ENCODE measurements around the gene NEMP2. TPM values are rescaled to one million over a fixed set of nuclear protein-coding genes. Genes with fewer than 3 reads are reported as not detected.
"Not testable (repeated sequence)": the region's sequence is repeated elsewhere in the genome, so short reads cannot be mapped to it uniquely, and the experiment has no call there.

The NEMP2 gene
- total RNA-seq, 1 donor: 5.6 TPM

DNA sequence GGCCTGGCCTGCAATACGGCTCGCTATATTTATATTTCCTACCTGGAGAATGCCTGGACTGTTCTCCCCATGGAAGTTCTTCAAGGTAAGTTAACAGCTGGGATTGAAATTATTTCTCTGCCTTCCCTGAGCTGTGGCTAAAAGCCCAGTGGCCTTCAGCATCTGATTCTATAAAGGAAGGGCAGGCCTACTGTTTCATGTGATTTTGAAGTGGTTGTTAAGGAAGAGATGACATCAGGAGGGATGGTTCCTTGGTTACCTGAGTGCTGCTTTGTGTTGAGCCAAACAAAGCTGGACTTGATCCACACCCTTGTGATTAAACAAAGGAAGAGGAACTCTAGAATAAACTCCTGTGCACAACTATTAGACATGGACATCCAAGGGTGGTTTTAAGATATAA is 64.8 kb downstream of the NEMP2 start:
- TF ChIP-seq, protein P1, sequence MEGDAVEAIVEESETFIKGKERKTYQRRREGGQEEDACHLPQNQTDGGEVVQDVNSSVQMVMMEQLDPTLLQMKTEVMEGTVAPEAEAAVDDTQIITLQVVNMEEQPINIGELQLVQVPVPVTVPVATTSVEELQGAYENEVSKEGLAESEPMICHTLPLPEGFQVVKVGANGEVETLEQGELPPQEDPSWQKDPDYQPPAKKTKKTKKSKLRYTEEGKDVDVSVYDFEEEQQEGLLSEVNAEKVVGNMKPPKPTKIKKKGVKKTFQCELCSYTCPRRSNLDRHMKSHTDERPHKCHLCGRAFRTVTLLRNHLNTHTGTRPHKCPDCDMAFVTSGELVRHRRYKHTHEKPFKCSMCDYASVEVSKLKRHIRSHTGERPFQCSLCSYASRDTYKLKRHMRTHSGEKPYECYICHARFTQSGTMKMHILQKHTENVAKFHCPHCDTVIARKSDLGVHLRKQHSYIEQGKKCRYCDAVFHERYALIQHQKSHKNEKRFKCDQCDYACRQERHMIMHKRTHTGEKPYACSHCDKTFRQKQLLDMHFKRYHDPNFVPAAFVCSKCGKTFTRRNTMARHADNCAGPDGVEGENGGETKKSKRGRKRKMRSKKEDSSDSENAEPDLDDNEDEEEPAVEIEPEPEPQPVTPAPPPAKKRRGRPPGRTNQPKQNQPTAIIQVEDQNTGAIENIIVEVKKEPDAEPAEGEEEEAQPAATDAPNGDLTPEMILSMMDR (IDR thresholded peaks at IDR 0.05; ENCODE audit: insufficient read depth, low read depth, low read length): no peak
- DNase-seq (ENCODE audit: low read depth): peak; percentile 57
- H3K4me3 ChIP-seq (ENCODE audit: low read depth, low read length): no peak overlapping the region

GRCh38 chr2:190468814-190469569 is 65.5 kb downstream of the NEMP2 start:
- TF ChIP-seq, protein P1 (IDR thresholded peaks at IDR 0.05; ENCODE audit: insufficient read depth, low read depth, low read length): no peak
- DNase-seq (ENCODE audit: low read depth): peak; percentile 95
- H3K4me3 ChIP-seq (ENCODE audit: low read depth, low read length): no peak overlapping the region

DNA sequence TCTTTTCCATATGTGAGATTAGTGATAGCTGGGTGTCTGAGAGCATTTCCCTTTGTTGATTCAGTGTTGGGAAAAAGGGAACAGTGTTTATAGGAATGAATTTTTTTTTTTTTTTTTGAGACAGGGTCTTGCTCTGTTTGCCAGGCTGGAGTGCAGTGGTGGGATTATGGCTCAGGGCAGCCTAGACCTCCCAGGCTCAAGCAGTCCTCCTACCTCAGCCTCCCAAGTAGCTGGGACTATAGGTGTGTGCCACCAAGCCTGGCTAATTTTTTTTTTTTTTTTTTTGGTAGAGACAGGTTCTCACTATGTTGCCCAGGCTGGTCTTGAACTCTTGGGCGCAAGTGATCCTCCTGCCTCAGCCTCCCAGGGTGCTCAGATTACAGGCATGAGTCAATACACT is 66.2 kb downstream of the NEMP2 start:
- not testable (repeated sequence) for H3K4me3 ChIP-seq (ENCODE audit: low read depth, low read length); DNase-seq (ENCODE audit: low read depth)

DNA sequence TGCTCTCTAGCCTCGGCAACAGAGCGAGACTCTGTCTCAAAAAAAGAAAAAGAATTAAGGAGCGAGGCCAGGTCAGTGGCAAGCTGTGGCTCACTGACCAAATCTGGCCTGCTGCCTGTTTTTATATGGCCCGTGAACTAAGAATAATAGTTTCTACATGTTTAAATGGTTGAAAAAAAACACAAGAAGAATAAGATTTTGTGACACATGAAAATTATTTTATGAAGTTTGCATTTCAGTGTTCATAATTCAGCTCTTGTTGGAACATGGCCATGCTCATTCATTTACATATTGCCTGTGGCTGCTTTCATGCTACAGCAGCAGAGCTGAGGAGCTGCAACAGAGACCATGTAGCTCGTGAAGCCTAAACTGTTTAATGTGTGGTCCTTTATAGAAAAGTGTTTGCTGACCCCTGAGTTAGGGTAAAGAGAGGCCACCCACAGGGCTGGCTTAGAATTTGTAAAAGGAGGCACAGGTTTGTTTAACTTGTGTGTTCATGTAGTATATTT is 66.9 kb downstream of the NEMP2 start:
- no peak overlapping the region for H3K4me3 ChIP-seq (ENCODE audit: low read depth, low read length)
- peak; percentile 10 for DNase-seq (ENCODE audit: low read depth)
- TF ChIP-seq, protein P1 (IDR thresholded peaks at IDR 0.05; ENCODE audit: insufficient read depth, low read depth, low read length): no peak

GRCh38 chr2:190466819-190467446 is 67.6 kb downstream of the NEMP2 start:
- H3K4me3 ChIP-seq (ENCODE audit: low read depth, low read length): no peak overlapping the region
- no peak for DNase-seq (ENCODE audit: low read depth)
- TF ChIP-seq, protein P1 (IDR thresholded peaks at IDR 0.05; ENCODE audit: insufficient read depth, low read depth, low read length): no peak

- no peak overlapping the region for H3K4me3 ChIP-seq (ENCODE audit: low read depth, low read length)
- TF ChIP-seq, protein P1 (IDR thresholded peaks at IDR 0.05; ENCODE audit: insufficient read depth, low read depth, low read length): no peak
- no peak for DNase-seq (ENCODE audit: low read depth)
Observed at GRCh38 chr2:190465060-190465459, 69.5 kb downstream of the NEMP2 start.

DNA sequence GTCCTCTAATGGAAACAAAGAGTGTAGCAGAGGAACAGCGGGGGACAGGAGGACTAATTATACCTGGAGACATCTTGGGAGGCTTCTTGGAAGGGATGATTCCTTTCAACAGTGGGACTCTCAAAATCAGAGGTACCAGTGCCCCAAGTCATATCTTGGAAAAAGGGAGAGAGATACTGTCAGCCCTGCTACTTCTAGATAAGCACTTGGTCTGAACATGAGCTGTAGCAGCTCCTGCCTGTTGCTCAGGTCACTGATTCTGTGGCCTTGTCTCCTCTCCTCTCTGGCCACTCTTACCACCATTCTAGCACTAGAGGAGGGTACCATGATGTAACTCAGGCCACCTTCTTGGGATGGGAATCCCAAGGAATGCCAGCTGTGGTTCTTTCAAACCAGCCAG is 71.9 kb downstream of the NEMP2 start:
- no peak for DNase-seq (ENCODE audit: low read depth)
- TF ChIP-seq, protein P1 (IDR thresholded peaks at IDR 0.05; ENCODE audit: insufficient read depth, low read depth, low read length): no peak
- H3K4me3 ChIP-seq (ENCODE audit: low read depth, low read length): no peak overlapping the region

Data from fibroblast of villous mesenchyme (primary cell).